Right atrium auricular region (tissue), 2 donors: ENCODE measurements around the gene IGF2R. TPM values are rescaled to one million over a fixed set of nuclear protein-coding genes. Genes with fewer than 3 reads are reported as not detected.
A peak's percentile ranks its signal among the peaks of the same experiment; 100 is the strongest.

Experiments
- DNase-seq: peaks from one replicate; pipeline ENCODE4 v3.0.0-alpha.2; 2019; ENCODE audit warnings: low spot score
- H3K27ac ChIP-seq, 2 donors: fragments of 200-600 bp; sonication (generic); 1 replicate in 1 of 2; 2 replicates in 1 of 2; pipeline ENCODE4 v1.5.1; 2016 to 2019
- H3K27me3 ChIP-seq, 2 donors: fragments of 200-600 bp; sonication (generic); one replicate each; pipeline versions ENCODE4 v1.5.1 to v1.6.0; 2017 to 2019
- H3K36me3 ChIP-seq: fragments of 200-600 bp; sonication (generic); one replicate; pipeline ENCODE4 v1.5.1; 2016
- H3K4me1 ChIP-seq, 2 donors: fragments of 200-600 bp; sonication (generic); one replicate each; pipeline versions ENCODE4 v1.5.1 to v1.6.0; 2017 to 2019
- H3K4me3 ChIP-seq, 2 donors: fragments of 200-600 bp; sonication (generic); 1 replicate in 1 of 2; 2 replicates in 1 of 2; pipeline ENCODE4 v1.5.1; 2017 to 2019; ENCODE audit warnings: mild to moderate bottlenecking in 1 of 2, moderate library complexity in 1 of 2
- H3K9me3 ChIP-seq, 2 donors: fragments of 200-600 bp; sonication (generic); one replicate each; pipeline ENCODE4 v1.5.1; 2019
- total RNA-seq, 2 donors: library from RNA; depleted of rRNA; stranded (reverse); fragments of >200 nt; gene quantifications; one replicate each; pipeline ENCODE4 v1.1.0, GENCODE V29; 2016
- TF ChIP-seq, protein P1 (sequence below), 2 donors: fragments of 200-600 bp; sonication (generic); IDR thresholded peaks; one replicate each; pipeline ENCODE4 v1.5.1; 2019; ENCODE audit warnings: antibody characterized with exemption in 2 of 2

Gene IGF2R
- total RNA-seq, 2 donors from 2014 or later, result 47.9 to 48.9 TPM

DNA sequence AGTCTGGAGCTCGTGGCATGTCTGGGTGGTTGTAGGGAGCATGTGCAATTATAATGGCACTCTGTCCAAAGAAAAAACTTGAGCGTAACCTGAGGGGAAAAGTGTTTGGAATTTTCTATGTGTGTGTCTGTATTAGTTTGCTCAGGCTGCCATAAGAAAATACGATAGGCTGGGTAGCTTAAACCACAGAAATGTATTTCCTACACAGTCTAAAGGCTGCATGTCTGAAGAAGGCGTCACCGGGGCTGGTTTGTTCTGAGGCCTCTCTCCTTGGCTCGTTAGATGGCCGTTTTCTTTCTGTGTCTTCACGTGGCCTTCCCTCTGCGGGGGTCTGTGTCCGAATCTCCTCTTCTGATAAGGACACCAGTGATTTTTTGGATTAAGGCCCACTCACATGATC, 59.0 kb downstream of the IGF2R start:
- no peak for DNase-seq
- Histone ChIP-seq H3K4me3 (no peak overlapping the region), H3K36me3 (peaks cover 14% of the 10 kb centered on the region), H3K27me3 (no peaks in the 10 kb centered on the region), H3K27ac (no peak overlapping the region), H3K9me3 (no peaks in the 10 kb centered on the region), H3K4me1 (peaks cover 0 to 19% of the 10 kb centered on the region in 2 donors)
- TF ChIP-seq, protein P1, sequence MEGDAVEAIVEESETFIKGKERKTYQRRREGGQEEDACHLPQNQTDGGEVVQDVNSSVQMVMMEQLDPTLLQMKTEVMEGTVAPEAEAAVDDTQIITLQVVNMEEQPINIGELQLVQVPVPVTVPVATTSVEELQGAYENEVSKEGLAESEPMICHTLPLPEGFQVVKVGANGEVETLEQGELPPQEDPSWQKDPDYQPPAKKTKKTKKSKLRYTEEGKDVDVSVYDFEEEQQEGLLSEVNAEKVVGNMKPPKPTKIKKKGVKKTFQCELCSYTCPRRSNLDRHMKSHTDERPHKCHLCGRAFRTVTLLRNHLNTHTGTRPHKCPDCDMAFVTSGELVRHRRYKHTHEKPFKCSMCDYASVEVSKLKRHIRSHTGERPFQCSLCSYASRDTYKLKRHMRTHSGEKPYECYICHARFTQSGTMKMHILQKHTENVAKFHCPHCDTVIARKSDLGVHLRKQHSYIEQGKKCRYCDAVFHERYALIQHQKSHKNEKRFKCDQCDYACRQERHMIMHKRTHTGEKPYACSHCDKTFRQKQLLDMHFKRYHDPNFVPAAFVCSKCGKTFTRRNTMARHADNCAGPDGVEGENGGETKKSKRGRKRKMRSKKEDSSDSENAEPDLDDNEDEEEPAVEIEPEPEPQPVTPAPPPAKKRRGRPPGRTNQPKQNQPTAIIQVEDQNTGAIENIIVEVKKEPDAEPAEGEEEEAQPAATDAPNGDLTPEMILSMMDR (IDR thresholded peaks at IDR 0.05), result no peak

DNA sequence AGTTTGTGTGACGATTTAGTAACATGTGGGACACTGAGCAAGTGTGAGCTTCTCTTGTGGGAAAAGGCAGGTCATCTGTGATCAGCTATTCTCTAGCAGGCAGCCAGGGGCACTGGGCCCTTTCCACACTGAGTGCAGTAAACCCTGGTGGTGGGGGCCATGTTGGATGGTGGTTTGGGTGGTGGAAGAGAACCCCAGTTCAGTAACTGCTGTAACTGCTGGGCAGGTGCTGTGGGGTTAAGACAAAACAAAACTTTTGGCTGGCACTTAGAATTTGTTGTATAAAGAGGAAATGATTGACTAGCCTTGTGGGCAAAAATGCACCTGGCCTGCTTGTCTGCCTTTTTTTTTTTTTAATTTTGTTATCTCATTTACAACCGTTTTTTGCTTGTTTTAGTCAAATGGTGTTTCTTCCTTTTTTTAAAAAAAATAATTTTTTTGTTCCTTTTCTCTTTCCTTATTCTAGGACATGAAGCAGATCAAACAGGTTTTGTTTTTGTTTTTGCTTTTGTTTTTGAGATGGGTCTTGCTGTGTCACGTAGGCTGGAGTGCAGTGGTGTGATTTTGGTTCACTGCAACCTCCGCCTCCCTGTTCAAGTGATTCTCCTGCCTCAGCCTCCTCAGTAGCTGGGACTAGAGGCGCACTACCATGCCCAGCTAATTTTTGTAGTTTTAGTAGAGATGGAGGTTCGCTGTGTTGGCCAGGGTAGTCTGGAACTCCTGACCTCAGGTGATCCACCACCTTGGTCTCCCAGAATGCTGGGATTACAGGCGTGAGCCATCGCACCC, 59.8 kb downstream of the IGF2R start:
- TF ChIP-seq, protein P1 (IDR thresholded peaks at IDR 0.05), result no peak
- peak overlapping the region in 1 of 2 donors; percentile 76 for H3K27ac ChIP-seq
- no peaks in the 10 kb centered on the region for H3K9me3 ChIP-seq
- no peaks in the 10 kb centered on the region for H3K27me3 ChIP-seq
- DNase-seq, result no peak
- H3K4me3 ChIP-seq, result no peak overlapping the region
- peaks cover 22% of the 10 kb centered on the region for H3K36me3 ChIP-seq
- H3K4me1 ChIP-seq, result peaks cover 0 to 19% of the 10 kb centered on the region in 2 donors

DNA sequence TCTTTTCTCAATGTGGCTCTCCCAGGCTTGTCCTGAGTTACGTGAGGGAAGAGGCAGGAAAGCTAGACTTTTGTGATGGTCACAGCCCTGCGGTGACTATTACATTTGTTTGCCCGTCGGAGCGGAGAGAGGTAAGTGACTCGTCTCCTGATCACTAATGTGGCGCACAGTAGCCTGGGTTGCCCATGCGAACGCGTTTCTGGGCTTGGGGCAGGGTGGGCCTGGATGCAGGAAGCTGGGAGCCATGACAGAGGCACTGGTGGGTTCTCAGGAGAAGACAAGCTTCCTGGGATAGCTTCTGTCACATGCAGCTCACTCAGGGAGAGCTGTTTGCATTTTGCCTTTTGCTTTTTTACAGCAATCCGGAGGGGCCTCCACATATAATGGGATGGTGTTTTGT, 60.6 kb downstream of the IGF2R start:
- Histone ChIP-seq H3K4me1 (peaks cover 0 to 19% of the 10 kb centered on the region in 2 donors), H3K27ac (peak overlapping the region; percentile 76 to 82), H3K4me3 (no peak overlapping the region), H3K36me3 (peaks cover 22% of the 10 kb centered on the region), H3K9me3 (no peaks in the 10 kb centered on the region), H3K27me3 (no peaks in the 10 kb centered on the region)
- DNase-seq, result no peak
- TF ChIP-seq, protein P1 (IDR thresholded peaks at IDR 0.05), result no peak

DNA sequence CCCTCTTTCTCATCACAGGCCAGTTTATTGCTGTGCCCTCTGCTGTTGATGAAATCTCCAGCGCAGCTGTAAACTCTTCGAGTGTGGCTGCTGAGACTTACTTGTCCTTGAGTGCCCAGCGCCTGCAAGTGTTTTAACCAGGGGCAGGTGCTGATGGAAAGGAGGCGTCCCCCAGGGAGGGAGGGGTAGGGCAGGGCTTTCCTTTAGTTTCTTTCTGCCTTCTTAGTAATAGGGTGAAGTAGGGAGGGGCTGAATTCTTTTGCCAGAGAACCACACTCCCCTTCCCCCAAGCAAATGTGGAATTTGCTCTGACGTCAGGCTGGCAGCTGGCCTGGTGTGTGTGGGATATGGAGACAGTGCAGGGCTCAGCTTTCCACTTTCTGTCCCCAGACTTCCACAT, 61.2 kb downstream of the IGF2R start:
- peak; percentile 91 for DNase-seq
- H3K4me1 ChIP-seq, result peaks cover 0 to 23% of the 10 kb centered on the region in 2 donors
- H3K9me3 ChIP-seq, result no peaks in the 10 kb centered on the region
- peak overlapping the region; percentile 76 to 82 for H3K27ac ChIP-seq
- H3K36me3 ChIP-seq, result peaks cover 24% of the 10 kb centered on the region
- H3K27me3 ChIP-seq, result no peaks in the 10 kb centered on the region
- H3K4me3 ChIP-seq, result no peak overlapping the region
- TF ChIP-seq, protein P1 (IDR thresholded peaks at IDR 0.05), result no peak

DNA sequence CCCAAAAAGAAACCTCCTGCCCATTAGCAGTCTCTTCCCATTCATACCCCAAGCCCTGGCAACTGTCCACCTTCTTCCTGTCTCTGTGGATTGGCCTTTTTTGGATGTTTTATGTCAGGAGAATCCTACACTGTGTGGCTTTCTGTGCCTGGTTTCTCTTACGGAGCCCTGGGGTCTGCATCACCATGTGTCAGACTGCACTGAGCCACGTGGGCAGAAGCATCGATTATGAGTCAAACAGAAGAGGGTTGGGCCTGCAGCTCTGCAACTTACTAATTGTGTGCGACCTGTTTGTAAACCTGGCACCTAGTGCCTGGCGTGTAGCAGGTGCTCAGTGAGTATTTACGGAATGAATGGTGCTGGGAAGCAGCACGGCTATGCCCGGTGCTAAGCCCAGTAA, 62.6 kb downstream of the IGF2R start:
- DNase-seq, result no peak
- H3K36me3 ChIP-seq, result peaks cover 32% of the 10 kb centered on the region
- H3K4me3 ChIP-seq, result no peak overlapping the region
- no peaks in the 10 kb centered on the region for H3K27me3 ChIP-seq
- TF ChIP-seq, protein P1 (IDR thresholded peaks at IDR 0.05), result no peak
- H3K27ac ChIP-seq, result no peak overlapping the region
- H3K9me3 ChIP-seq, result no peaks in the 10 kb centered on the region
- H3K4me1 ChIP-seq, result peaks cover 0 to 29% of the 10 kb centered on the region in 2 donors
